GM21619 (cell line): ENCODE data around the gene HMX1.

ENCODE experiments used
- ATAC-seq: cut with Tn5 transposase; IDR thresholded peaks from one replicate; pipeline ENCODE4 v1.9.1; 2021; ENCODE audit not compliant: unreplicated experiment

HMX1 gene

DNA sequence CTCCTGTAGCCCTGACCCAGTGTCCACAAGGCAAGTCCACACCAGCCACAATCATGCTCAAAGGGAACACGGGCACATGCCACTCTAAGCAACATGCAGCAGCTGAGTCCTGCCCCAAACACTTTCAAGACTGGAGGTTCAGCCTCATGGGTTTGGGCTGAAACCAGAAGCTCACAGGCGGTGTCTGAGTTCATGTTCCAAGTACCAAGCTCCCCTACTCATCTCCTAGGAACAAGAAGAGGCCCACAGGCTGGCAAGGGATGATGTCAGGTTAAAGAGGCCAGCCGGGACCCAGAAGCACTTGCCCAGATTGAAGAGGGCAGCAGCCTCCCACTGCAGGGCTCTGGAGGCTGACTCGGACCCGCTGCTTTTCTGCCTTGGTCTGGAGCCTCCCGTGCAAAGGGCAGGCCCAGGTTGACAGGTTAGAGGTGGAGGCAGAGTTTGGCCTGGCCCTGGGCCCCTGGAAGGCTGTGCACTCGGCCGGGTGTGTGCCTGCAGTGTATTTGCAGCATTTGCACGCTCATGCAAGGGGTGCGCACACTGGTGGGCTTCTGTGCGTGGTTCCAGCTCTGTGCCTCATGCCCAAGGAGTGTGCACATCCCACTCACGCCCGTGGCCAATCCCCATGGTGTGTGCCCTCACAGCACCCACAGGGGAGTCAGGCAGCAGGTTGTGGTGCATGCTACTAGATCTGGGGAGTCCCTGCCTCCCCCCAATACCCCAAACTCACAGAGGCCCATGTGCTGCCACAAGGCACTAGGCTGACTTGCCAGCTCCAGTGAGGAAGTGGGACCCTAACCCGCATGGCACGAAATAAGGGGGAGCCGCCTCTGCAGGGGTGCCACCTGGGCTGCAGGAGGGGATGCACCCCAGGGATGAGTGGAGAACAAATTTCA is 2.4 kb downstream of the HMX1 start:
- ATAC-seq = no peak

DNA sequence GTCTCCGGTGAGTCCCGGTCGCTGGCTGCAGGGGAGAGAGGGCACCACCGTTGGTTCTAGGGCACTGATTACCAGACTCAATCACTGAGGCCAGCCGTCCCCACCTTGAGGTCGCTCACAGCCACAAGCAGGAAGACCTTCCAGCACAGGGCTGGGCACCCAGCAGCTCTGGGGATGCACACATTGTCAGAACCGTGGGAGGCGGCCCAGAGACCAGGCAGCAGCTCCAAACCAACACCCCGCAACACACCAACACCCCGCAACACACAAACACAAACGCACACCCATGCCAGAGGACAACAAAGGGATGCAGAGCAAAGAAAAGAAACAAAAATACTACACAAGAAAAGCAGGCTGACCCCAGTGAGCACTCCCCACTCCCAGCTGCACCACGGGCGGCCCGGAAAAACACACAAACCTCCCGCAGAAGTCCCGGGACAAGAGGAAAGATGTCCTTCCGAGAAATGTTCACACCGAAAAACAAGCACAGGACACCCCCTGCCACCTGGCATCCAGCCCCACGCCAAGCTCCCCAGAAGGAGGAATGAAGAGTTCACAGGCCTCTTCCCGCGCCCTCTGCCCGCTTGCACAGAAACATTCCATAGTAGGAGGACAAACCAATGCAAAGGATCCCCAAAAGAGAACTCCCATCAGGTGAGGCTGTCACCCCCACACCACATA is 3.2 kb downstream of the HMX1 start:
- no peak for ATAC-seq

DNA sequence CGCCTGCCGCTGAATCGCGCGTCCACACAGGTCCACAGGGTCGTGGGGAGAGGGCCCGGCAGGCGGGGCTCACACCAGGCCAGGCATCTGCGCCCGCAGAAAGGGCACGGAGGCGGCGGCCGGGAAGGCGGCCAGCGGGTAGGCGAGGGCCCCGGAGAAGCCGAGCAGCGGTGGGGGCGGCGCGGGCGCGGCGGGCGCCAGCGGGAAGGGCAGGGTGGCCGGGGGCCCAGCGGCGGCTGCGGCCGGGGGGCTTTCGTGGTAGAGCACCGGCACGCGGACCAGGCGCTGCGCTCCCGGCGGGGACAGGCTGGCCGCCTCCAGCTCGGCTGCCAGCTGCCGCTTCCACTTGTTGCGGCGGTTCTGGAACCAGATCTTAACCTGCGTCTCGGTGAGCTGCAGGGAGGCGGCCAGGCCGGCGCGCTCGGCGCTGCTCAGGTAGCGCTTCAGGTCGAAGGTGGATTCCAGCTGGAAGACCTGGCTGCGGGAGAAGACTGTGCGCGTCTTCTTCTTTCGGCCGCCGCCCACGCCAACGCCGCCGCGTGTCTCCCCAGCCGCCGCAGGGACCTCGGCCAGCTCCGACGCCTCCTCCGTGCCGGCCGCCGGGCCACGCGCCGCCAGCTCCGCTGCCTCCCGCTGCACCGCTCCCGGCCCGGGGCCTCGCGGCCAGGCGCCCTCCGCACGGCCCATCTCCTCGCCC is 3.9 kb downstream of the HMX1 start:
- no peak for ATAC-seq

DNA sequence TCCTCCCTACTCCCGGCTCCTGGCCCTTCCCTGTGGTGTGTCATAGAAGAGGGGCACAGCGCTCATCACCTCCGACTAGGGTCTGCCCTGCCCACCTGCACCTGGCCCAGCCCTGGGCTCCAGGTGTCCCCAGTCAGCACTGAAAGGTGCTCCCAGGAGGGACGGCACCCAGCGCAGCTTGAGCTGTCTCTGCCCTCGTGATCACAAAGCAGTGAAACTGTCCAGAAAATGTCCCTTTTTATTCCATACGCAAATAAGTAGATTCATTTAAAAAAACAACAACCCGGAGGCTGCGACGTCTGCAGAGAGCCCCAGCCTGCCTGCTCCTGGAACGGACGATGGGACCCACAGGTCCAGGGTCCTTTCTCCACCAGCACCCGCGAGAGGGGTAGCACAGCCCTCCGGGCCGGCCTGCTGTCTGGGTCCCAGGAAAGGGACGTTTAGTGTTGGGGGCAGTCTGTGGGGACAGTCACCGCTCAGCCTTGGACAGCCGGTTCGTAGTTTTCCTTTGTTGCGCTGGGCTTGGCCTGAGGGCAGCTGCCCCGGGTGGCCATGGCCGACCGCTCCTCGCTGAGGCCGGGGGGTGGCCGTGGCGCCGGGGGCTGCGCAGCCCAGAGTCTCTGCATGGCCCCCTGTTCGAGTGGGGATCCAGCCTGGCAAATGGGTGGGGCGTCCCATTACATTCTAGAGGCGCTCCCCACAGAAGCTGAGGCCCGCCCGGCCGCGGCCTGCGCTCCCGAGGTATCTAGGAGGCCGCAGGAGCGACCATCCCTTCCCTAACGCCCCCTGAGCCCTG is 4.6 kb downstream of the HMX1 start:
- no peak for ATAC-seq

DNA sequence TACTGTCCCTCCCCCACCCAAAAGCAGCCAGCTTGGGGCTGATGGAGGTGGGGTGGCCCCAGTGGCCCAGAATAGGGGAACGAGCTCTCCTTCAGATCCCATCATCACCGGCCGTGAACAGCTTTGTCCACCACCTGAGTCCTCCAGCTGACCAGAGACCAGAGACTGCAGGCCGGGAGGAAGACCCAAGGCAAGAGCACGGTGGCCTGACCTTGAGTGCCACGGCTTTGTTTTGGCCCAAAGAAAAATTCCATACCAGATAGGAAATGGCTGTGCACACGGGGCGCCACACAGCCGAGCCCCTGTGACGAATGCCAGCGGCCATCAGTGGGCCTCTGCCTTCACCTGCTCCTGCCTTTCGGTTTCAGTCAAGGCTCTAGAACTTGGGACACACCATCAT is 5.2 kb downstream of the HMX1 start:
- ATAC-seq = no peak

DNA sequence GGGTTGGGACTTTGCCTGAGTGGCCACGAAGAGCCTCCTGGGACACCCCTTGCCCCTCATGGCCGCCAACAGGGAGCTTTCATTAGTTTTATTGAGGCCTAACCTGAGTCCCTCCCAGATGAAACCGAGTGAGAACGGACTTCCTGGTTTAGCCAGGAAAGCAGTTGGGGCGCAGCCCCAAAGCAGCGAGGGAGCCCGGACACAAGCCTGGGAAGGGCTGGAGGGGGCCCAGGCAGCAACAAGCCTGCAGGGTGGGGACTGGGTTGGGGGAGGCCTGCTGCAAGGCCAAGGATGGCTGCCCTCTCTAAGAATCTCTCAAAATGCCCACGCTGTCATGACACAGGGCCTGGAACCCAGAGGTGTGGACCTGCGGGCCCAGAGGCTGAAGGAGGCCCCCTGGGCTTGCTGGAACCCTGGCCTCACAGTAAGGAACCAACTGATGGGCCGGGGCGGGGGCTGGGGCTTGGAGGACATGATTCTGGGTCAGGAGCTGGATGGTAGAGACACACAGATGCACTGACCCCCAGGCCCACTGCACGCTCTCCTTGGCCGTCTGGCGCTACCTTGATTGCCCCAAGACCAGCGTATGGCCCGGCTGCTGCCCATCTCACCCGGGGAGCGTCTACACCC is 5.8 kb downstream of the HMX1 start:
- no peak for ATAC-seq

DNA sequence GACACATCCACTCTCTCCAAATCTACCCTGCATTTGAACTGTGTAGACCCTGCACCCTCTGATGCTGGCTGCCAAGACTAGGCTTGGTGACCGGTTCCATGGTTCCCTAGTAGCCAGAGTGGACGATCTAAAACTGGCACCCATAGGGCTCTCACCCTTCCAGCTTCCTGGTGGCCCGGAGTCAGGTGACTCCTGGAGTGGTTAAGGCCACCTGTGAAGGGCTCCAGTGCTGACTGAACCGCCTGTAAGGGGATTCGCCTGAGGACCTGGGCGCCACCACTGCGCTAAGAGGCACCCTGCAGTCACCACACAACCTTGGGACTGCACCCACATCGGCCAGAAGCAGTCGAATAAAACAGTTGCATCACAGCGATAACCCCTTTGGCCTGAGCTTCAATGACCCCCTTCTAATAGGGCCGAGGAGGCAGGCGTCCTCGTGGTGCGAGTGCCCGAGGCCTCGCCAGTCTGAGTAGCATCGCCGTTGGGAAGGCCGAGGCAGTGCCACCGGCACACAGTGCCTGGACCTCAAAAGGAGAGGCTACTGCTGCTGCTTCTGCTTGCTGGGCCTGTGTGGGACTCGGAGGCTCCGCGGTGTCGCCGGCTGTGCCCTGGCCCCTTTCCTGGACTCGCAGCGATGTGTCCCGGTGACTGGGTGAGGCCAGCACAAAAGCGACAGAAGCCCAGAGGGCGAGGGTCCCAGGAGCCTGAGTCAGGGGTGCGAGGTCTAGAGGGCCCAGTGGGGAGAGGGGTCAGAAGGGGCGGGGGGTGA is 6.5 kb downstream of the HMX1 start:
- no peak for ATAC-seq

DNA sequence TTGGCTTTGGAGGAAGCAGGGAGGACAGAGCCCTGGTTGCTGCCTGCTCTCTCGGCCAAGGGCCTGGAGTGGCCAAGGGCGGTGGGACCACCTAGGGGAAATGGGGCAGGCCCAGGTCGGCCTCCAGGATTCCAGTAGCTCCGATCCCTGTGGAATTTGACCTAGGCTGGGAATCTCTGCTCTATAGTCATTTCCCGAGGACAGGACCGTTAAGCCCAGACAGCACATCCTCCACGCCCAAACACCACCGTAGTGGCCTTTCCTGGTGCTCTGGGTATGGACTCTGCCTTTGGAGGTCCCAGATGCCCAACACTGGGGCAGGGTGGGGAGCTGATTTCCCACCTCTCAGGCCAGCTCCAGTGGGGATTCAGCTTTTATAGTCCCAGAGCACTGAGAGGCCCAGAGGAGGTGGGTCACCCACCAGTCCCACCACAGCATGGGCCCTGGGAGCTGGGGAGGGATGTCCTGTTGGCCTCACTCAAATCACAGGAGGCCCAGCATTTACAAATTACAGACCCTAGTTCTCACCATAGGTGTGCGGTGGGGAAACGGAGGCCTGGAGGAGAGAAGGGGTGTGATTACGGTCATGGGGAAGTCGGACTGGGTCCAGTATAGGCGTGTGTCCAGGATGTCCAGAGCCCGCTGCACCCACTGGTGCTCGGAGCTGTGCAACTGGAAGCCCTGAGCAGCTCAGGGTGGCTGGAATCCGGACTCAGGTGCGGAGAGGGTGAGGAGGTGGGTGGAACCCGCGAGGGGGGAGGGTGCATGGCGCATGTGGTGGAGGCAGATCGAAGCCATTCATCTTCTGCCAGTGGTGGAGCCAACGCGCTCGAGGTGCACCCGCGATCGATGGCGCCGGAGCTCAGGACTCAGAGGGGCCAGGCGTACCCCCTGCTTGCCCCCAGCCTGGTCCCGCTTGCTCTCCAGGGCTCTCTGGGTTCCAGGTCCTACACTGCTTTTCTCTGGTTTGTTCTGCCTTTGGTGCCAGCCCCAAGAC is 7.7 kb downstream of the HMX1 start:
- ATAC-seq = no peak

- ATAC-seq = no peak
These were observed 8.6 kb downstream of the HMX1 start for GRCh38 chr4:8862800-8863685.

GRCh38 chr4:8862334-8862733 is 9.3 kb downstream of the HMX1 start:
- no peak for ATAC-seq

DNA sequence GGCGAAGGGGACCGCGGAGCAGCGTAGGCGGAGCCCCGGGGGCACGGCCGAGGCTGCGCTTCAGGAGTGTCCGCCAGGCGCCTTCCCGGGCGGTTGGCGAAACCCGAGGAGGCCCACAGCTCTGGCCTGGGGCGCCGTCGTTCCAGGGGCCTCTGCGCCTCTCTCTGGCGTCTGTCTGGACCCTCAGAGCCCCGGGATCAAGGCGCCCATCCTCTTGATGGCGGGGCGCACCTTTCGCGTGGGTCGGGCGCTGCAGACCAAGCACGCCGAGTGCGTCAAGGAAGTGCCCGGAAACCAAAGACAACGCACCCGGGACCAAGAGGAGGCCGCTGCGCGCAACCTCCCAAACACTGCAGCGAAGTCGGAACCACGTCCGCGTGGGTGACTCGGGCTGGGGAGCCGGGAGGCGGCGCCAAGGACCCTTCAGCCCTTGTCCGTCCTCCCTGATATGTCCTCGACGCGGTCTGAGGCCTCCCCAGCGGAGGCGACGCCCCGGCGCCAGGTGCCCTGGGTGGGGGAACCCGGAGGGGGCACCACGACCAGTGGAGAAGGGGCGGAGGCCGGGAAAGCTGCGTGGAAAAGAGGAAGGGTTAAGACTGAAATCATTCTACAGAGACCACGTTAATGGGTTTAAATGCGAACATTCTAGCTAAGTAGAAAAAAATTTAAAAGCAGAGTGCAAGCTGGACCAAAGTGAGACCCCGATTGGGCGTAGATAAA is 9.9 kb downstream of the HMX1 start:
- no peak for ATAC-seq

GRCh38 chr4:8860892-8861575 is 10.6 kb downstream of the HMX1 start:
- ATAC-seq = no peak

DNA sequence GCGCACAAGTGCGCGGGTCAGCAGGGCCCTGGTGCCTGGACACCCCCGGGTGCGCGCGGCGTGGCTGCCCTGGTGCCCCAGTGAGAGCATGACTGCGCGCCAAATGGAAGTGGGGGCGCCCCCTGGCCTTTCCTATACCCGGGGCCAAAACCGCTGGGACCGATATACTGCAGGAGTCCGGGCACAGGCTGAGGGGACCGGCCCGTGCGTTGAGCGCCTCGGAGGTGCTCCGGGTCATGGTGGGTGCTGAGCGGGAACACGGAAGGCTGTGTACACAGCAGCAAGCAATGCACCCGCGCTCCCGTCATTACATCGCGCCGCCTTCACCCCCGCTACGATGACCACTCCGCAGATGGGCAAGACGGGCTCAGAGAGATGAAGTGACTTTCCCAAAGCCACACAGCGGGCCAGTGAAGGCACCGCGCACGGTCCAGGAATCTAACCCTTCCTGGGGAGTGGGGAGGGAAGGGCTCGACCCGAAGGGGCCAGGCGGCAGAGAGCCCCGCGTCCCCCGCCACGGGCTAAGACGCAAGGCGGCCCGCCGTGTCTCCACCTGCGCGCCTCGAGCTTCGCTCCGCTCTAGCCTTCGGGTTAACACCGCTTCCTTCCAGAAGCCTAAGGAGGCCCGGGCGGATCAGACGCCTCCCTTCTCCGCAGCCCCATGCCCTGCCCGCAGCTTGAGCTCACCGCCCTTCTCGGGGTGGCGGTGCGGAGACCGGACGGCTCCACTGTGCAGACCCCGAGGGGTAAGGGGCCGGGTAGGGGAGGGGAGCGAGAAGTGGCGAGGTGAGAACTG is 11.3 kb downstream of the HMX1 start:
- ATAC-seq = no peak

DNA sequence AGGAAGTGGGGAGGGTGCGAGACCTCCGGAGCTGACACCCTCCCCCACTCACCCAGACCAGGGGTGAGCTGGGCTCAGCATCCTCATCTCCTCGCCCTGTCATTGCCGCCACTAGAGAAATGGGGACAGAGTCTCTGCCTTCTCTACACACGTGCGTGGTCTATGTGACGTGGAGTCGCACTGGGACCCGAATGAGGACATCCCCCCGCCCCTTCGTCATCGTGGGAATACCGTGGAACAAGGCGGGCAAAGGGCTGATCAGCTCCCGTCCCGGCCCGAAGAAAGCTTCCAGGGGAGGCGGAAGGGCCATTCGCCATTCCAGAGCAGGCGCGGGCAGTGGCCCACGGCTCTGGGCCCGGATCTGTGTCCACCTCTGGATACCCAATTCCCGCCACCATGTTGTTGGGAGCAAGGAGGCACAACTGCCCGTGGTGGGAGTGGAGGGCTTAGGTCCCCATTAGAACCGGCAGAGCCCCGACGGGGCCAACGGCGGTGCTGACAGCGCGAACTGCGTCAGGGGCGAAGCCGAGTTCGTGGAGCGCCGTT is 12.0 kb downstream of the HMX1 start:
- no peak for ATAC-seq

- no peak for ATAC-seq
These were observed 12.9 kb downstream of the HMX1 start for GRCh38 chr4:8858701-8859210.
